ENCODE results near the gene DDX59.
A peak's percentile ranks its signal among the peaks of the same experiment; 100 is the strongest.

DDX59 gene

DNA sequence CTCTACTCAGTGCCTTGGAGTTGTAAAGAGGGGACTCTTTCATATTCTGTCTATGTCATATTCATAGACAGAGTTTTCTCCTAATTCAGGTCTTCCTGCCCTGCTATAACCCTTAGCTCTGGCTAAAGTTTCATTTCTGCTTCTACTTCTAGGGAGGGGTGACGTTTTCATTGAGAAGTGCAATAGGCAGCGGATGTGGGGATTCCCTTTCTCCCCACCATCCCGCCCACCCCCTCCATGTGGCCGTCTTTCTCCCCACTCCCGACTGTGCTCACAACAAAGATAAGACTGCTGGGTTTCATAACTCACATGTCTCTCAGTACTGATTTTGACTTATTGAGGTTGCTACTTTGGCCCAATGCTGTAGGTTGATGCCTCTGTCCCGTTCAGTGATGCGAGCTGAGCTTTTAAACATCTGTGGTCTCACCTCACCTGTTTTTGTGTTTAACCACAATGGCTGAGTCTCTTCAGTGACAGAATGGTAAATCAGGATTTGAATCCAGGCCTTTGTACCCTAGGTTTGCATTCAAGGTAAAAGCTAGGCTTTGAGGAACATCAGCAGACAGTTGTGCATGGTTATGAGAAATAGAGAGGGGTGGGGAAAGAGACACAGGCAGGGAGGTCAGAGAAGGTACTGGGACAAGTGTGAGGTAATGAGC is 41.4 kb downstream of the DDX59 start:
- no peak for DNase-seq (ENCODE audit: low read depth)

GRCh38 chr1:200627575-200628222 is 42.0 kb downstream of the DDX59 start:
- no peak for DNase-seq (ENCODE audit: low read depth)

DNA sequence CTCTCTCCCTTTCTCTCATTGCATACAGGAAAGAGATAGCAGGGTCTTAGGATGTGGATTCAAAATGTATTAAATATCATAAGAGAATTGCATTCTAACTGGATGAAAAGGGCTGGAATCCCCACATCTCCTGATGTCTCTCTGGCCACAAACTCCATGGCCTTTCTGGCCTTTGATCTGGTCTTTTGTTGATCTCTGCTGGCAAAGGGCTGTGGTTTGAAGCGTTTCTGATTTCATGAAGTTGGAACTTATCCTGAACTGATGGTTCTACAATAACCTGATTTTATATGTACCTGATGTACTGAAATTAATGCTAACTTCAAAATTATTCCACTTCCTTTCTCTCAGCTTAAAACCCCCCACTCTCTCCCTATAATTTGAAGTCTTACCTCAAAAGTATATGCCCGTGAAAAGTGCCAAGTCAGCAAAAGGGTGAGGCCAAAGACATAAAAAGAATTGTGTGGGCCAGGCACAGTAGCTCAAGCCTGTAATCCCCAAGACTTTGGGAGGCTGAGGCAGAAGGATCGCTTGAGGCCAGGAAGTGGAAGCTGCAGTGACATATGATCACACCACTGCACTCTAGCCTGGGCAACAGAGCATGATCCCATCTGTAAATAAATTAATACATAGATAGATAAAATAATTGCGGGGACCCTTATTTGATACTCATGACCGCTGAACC is 42.7 kb downstream of the DDX59 start:
- DNase-seq (ENCODE audit: low read depth) = no peak

DNA sequence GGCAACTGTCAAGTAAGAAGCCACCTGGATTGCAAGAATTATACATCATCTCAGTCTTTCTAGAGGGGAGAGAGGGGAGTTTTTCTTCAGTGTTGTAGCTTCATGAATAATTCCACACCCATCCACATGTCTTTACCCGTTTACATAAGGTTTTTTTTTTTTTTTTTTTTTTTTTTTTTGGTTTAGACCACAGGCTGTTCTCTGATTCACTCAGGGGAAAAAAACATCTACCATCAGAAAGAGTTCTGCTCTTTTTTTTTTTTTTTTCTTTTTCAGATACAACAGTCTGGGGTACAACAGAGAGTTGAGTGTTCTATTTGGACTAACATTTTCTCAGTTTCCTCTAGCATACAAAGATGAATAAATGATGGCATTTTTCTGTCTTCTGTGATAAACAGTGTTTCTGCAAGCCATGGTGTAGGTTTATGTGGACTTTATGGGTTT is 44.3 kb downstream of the DDX59 start:
- no peak for DNase-seq (ENCODE audit: low read depth)

- no peak for DNase-seq (ENCODE audit: low read depth)
These were observed 44.9 kb downstream of the DDX59 start for GRCh38 chr1:200624679-200625335.

- DNase-seq (ENCODE audit: low read depth) = peak; percentile 84
These were observed 49.2 kb downstream of the DDX59 start, which contains the start of gene KIF14 for GRCh38 chr1:200620273-200621131. TSS of gene KIF14 (minus strand) at chr1:200620751. CDS start at chr1:200618723, 2,028 bp downstream.

- no peak for DNase-seq (ENCODE audit: low read depth)
These were observed 49.8 kb downstream of the DDX59 start for GRCh38 chr1:200619894-200620272.

DNA sequence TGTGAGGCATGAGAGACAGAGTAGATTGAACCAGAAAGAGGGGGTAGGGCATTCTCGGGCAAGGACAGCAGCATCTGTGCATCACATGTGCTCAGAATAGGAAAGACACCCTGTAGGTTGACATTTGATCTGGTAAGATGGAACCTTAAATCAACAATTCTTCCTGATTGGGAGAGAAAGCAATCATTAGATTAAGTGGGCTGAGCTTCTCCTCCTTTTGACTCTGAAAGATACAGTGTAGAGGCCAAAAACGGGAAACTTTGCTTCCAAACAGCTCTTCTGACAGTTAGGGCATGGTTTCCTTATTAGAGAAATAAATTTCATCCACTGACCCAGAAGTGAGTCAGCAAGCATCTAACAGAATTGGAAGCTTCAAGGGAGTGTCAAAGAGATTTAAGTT is 58.9 kb downstream of the DDX59 start:
- no peak for DNase-seq (ENCODE audit: low read depth)

- no peak for DNase-seq (ENCODE audit: low read depth)
These were observed 67.1 kb downstream of the DDX59 start for GRCh38 chr1:200602632-200603031.
